ENCODE data around the gene TRERF1.

DNA sequence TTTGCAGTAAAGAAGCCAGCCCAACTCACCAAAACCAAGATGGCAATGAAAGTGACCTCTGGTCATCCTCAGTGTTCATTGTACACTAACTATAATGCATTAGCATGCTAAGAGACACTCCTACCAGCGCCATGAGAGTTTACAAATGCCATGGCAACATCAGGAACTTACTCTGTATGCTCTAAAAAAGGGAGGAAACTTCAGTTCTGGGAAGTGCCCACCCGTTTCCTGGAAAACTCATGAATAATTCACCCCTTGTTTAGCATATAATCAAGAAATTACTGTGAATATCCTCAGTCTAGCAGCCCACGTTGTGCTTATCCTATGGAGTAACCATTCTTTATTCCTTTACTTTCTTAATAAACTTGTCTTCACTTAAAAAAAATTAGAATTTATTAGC, 19.4 kb upstream of the TRERF1 start:
- TF ChIP-seq CTCF (IDR thresholded peaks at IDR 0.05), result no peak
- TF ChIP-seq POLR2A (IDR thresholded peaks at IDR 0.05), result no peak
- no peak for TF ChIP-seq POLR2AphosphoS5 (IDR thresholded peaks at IDR 0.05)

Data from prostate gland (tissue), 2 donors.